ENCODE measurements around the gene SUCNR1.

DNA sequence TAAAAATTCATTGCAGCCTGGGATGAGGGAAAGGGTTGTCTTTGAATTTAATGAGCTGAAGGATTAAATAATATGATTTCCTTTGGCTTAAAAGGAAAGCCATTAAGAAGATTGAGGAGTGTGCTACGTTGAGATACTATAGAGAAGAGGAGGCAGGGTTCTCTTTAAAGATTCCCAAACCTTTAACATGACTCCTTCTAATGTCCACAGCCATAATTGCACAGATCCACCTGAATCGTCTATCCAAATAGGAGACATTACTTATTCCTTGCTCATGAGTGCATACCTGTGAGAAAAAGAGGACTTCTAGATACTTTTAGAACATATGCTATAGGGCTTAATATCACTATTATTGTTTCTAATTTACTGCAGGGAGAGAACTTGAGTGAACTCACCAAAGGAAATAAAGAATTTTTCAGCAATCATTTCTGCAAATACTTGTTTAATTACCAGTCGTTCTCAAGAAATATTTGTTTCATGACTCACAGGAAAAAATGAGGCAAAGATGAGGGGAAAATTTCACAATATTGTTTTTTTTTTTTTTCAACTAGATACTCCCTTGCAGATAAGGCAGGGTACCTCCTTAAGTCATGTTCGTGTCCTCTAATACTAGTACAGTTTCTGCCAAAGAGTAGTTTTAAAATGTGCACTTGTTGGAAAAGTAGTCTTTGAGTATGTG is 8.9 kb upstream of the SUCNR1 start:
- TF ChIP-seq, protein P1, sequence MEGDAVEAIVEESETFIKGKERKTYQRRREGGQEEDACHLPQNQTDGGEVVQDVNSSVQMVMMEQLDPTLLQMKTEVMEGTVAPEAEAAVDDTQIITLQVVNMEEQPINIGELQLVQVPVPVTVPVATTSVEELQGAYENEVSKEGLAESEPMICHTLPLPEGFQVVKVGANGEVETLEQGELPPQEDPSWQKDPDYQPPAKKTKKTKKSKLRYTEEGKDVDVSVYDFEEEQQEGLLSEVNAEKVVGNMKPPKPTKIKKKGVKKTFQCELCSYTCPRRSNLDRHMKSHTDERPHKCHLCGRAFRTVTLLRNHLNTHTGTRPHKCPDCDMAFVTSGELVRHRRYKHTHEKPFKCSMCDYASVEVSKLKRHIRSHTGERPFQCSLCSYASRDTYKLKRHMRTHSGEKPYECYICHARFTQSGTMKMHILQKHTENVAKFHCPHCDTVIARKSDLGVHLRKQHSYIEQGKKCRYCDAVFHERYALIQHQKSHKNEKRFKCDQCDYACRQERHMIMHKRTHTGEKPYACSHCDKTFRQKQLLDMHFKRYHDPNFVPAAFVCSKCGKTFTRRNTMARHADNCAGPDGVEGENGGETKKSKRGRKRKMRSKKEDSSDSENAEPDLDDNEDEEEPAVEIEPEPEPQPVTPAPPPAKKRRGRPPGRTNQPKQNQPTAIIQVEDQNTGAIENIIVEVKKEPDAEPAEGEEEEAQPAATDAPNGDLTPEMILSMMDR (conservative IDR thresholded peaks at IDR 0.05; ENCODE audit: low read depth, low read length), result no peak
- TF ChIP-seq RCOR1 (IDR thresholded peaks at IDR 0.05; ENCODE audit: insufficient replicate concordance, low read length), result no peak
- TF ChIP-seq SMC3 (IDR thresholded peaks at IDR 0.05; ENCODE audit: low read depth, low read length), result no peak
- TF ChIP-seq POLR2A (IDR thresholded peaks at IDR 0.05; ENCODE audit: low read depth, low read length), result no peak
- TF ChIP-seq RAD21 (IDR thresholded peaks at IDR 0.05; ENCODE audit: low read length), result no peak

All from IMR-90 (cell line).